HG03095 (cell line): ENCODE measurements around the gene RFC5.
"Not testable (repeated sequence)": the region's sequence is repeated elsewhere in the genome, so short reads cannot be mapped to it uniquely, and the experiment has no call there.

Source experiments
- ATAC-seq: cut with Tn5 transposase; IDR thresholded peaks from one replicate; pipeline ENCODE4 v1.9.1; 2021; ENCODE audit warnings: moderate library complexity; ENCODE audit not compliant: unreplicated experiment

RFC5 gene

DNA sequence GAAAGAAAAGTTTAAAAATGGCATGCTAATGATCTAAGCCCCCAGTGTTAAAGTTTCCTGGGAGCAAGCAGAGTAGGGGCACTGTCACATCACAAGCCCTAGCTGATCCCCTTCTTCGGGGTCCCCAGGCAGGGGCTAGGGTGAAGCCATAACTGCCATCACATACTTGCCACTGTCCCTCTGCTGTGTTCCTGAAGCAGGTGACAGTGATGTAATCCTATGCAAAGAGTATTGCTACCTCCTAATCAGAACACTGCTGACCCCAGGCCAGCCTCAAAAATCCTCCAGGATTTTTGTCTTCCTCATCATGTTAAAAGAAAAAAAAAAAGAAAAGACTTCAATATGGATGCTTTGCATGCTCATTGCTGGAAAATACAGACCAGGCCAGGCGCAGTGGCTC, 1.2 kb upstream of the RFC5 start:
- no peak for ATAC-seq

- no peak for ATAC-seq
Measured at GRCh38 chr12:118015944-118016343, 559 bp upstream of the RFC5 start.

DNA sequence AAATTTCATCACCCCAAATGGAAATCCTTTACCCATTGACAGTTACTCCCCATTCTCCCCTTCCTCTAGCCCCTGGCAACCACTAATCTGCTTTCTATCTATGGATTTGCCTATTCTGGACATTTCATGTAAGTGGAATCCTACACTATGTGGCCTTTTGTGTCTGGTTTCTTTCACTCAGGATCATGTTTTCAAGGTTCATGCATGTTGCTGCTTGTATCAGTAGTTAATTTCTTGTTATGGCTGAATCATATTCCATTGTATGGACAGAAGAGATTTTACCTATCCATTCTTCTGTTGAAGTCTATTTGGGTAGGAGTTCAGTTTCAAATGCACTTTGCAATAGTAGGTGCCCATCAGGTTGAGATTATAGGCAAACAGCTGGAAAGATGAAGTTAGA, 1.4 kb downstream of the RFC5 start:
- ATAC-seq, result no peak

DNA sequence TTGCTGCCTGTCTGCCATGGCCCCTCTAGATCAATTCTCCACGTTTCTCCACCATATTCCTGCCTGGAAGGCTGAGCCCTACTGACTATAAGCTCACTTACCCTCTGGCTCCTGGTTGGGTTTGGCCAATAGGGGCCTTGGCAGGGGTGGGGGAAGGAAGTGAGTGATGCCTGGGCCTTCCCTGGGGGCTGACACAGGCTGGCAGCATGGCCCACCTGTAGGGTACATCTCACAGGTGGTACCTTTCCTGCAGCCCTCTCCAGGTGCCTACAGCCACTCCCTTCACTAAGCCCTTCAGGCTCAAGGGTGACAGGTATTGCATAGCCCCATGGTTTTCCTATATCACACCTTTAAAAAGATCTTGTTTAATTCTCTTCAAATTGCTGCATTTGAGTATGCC, 3.5 kb downstream of the RFC5 start:
- ATAC-seq, result no peak

- not testable (repeated sequence) for ATAC-seq
Measured at GRCh38 chr12:118022097-118022727, 5.7 kb downstream of the RFC5 start.

GRCh38 chr12:118022728-118023109, 6.2 kb downstream of the RFC5 start:
- ATAC-seq, result no peak

GRCh38 chr12:118023301-118023860, 6.9 kb downstream of the RFC5 start:
- no peak for ATAC-seq

GRCh38 chr12:118025168-118025567, 8.7 kb downstream of the RFC5 start:
- ATAC-seq, result no peak

- no peak for ATAC-seq
Measured at GRCh38 chr12:118029166-118029565, 12.7 kb downstream of the RFC5 start.

- ATAC-seq, result no peak
Measured at GRCh38 chr12:118032188-118032587, 15.7 kb downstream of the RFC5 start.

GRCh38 chr12:118033323-118033722, 16.8 kb downstream of the RFC5 start:
- no peak for ATAC-seq

DNA sequence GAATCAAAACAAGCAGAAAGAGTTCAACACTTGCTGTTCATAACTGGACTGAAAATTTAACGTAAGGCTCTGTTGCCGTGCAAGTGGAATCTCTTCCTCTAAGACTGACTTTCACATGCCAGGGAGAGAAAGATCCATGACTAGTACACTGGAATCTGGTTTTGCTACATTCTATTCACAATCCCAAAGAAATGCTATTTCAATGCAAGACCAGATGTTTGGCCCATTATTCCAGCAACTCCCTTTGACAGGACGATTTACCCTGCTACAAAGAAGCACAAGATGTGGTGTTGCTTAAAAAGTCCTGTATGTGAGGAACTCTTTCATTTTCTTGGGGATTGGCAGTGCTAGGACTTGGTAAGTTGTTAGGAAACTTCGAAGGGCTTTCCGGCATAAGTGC, 17.4 kb downstream of the RFC5 start:
- ATAC-seq, result no peak

GRCh38 chr12:118034429-118035189, 18.1 kb downstream of the RFC5 start:
- ATAC-seq, result no peak

- ATAC-seq, result peak; percentile 81
Measured at GRCh38 chr12:118035190-118036041, 18.9 kb downstream of the RFC5 start.

DNA sequence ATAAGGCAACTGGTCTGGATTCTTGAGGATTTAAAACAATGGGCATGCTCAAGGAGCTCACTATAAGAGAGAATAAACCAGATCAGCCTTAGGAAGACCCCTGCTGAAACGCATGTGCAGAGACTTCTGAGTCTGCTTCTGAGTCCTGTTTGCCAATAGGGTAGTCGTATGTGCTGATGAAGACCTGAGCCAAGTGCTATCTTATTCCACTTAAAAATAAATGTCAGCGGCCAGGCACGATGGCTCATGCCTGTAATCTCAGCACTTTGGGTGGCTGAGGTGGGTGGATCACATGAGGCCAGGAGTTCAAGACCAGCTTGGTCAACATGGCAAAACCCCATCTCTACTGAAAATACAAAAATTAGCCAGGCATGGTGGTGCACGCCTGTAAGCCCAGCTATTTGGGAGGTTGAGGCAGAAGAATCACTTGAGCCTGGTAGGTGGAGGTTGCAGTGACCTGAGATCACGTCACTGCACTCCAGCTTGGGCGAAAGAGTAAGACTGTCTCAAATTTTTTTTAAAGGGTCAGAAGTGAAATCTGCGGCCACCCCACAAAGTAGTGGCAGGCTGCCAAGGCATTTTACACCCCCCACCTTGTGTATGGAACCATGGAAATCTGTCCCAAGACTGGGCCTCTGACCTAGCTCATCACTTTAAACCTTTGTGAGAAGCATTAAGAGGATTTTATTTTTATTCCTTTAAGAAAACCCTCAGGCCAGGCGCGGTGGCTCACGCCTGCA, 20.3 kb downstream of the RFC5 start:
- ATAC-seq, result no peak

- no peak for ATAC-seq
Measured at GRCh38 chr12:118038137-118038536, 21.6 kb downstream of the RFC5 start.

DNA sequence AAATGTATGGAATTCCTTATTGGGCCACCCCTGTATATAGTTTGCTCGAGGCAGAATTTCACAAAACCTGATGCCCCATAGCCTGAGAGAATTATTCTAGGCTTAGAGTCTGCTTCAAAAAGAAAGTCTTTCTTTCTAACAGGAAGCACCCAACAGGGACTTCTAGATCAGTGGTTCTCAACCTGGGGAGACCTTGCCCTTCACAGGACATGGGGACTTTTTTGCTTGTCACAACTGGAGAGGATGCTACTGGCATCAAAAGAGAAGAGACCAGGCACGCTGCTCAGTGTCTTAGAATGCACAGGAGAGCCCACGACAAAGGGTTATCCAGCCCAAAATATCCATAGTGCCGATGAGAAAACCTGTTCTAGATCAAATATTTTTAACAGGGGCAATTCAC, 25.6 kb downstream of the RFC5 start:
- ATAC-seq, result no peak

- ATAC-seq, result no peak
Measured at GRCh38 chr12:118044075-118044474, 27.6 kb downstream of the RFC5 start.

GRCh38 chr12:118044577-118044976, 28.1 kb downstream of the RFC5 start:
- no peak for ATAC-seq

DNA sequence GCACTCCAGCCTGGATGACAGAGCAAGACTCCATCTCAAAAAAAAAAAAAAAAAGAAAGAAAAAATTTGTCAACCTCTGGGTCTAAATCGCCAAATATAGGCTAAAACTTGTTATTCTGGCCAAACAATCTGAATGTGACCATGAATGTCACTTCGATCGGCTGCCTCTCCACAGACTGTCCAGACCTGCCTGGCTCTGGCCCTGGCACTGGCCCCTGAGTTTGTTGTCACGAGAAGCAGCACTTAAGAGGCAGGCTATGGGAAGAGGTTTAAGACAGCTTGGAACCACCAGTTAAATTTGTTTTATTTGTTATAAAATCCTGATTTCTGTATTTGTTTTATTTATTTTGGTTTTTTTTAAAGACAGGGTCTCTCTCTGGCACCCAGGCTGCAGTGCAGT, 29.9 kb downstream of the RFC5 start:
- no peak for ATAC-seq
